ENCODE results near the gene SCD5.

The SCD5 gene

DNA sequence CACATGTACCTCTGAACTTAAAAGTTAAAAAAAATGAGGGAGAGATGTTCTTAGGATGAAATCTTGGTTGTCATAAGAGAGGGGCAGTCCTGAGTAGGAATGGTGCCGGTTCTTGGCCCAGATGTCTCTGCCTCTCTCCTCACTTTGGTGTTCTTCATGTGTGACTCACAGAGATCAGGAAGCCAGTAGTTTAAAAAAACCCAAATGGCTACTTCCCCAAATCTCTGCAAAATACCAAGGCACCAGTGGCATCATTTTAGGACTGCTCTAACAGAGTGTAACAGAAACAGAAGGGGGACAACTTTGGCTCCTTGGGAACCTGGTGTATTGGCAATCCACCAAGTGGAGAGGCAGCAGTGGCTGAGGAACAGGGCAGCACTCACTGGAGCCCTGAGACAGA is 116.8 kb downstream of the SCD5 start:
- DNase-seq: no peak

DNA sequence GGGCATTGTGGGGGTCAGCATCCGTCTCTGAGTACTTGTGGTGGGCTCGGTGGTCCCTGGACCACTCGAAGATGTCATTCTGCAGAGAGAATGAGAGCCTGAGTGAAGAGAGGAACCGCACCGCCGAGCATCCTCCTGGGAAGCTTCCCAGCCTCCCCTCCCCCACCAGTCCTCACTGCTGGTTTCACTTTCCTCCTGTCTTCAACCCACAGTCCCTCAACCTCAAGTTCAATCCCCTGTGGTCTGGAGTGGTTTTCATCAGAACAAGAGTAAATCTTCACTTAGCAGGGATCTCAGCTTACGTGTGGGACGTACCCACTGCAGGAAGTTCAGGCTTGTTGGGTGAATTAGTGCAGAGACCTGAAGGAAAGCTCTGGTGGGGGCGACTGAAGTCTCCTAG is 117.8 kb downstream of the SCD5 start:
- no peak for DNase-seq

DNA sequence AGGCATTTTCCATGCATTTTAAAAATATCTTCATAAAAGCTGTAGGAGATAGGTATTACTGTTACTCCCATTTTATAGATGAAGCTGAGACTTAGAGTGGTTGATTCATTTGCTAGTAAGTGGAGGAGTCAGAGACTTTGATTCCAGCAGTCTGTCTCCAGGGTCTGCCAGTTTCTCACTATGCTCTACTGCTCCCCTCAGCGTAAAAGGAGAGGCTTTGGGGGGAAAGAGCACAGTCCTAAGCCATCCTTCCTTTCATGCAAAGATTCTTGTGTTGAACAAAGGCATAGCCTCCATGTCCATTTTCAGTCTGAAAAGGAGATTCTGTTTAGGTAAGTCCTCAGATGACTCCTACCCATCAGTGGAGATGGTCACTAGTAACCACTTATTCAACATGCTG is 119.1 kb downstream of the SCD5 start:
- DNase-seq: no peak

DNA sequence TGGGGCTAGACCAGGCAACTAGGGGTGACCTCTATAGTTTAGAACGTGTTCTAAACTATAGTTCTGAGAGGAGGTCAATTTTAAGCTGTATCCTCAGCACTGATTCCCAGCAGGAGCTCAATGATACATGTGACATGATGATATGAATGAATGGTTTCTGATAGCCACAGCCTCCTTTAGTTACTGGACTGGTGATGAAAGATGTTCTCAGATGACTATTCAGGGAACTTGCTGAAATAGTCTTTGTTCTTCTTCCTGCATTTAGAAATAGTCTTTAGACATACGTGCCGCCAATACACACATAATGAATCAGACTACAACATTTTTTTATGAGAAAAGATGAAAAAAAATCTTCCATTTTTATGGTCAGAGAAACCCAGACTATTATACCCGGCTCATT is 120.5 kb downstream of the SCD5 start:
- no peak for DNase-seq

DNA sequence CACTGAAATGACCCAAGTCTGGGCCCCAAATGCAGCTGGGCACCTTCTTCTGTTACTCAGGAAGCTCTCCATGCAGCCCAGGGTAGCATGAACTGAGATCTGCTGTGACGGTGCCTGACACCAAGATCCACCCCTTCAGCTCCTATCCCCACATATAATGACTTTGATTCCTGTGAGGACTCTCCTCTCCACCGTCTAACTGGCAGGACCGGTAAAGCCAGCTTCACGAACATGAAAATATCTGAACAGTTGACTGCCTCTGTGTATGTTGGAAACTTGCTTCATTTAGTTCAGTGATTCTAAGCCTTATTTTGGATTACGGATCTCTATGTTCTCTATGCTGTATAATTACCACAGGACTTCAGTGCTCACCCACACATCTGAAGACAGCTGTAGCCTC is 121.3 kb downstream of the SCD5 start:
- DNase-seq: no peak

DNA sequence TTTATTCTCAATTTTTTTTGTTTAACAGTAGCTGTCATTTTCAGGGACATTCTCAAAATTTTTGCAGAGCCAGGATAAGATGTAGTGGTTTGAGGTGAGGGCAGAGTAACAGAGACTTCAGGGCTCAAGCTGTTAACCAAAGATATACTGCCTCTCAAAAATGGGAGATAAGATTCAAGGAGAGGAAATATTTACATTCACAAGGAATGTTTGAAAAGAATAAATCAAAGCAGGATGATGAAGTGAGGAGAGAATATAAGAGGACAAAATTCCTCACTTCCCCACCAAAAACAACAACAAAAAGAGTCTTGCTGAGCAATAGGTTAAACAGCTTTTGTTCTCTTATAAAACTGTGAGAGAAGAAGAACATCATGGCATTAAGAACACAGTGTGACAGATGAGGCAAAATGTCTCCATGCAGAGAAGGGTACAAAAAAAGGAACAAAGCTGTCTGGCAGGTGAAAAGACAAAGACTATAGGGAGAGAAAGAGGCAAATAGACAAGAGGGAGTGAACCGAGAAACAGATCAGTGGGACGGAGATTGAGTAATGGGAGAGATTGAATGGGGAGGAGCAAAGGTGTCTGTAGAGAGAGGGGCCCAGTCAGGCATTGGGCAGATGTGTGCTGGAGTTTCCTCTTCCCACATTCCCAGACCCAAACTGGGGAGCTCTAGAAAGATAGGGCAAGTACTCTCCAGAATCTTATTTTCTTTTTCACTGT is 130.7 kb downstream of the SCD5 start:
- DNase-seq: no peak

DNA sequence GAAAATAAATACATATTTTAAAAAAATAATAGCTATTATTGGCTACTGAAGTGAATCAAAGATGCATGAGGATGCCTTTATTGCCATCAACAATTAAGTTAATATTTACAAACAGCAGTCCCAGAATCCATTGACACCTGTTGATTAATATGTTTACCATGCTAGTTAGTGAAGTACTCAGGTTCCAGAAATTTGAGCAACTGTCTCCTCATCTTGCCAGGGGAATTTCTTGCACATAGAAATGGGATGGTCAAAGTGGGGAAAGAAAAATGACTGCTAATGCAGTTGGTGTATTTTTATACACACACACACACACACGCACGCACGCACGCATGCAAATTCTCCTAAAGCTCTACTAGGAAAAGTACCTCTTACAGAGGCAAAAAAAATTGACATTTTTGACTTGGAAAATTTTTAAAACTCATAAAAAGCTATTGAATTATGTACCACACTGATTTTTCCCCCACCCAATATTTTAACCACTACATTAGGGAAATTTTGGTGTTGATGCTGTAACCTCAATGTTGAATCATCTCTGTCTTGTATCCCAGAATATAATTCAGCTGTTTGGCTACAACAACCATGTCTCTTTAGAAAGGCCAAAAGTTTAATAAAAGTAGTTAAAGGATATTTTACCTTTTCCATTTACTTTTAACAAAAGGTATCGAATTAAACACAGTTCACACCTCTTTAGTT is 131.5 kb downstream of the SCD5 start:
- no peak for DNase-seq

DNA sequence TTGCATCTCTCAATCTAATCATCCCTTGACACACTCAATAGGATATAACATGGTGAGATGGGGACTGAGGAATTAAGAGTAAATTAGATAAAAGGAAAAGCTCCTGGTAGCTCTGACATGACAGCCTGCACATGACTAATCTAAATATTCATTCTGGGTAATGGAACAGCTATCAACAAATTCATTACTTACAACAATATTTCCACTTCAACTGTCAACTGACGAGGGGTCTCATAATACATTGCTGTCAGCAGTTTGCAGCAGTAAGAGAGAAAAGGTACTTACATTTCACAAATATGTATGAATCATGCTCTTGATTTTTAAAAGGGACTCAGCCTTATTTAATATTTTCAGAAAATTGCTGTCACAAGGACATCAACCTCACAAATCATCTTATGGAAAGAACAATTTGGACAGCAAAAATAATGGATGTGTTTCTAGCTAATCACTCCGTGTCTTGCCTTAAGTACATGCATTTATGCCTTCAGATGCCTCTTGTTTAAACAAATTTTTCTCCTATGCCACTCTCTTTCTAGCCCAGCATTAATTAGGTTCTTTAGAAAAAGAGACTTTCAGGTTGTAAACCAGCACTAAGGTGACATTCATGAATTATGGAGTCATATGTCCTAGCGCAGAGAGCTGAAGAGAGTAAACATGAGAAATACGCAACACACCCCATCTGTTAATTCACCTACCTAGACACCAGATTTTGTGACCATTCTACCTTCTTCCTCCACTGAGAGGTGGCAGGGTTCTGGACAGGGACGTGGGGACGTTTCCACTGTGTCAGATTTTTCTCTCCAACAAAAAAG is 137.2 kb downstream of the SCD5 start:
- DNase-seq: no peak

DNA sequence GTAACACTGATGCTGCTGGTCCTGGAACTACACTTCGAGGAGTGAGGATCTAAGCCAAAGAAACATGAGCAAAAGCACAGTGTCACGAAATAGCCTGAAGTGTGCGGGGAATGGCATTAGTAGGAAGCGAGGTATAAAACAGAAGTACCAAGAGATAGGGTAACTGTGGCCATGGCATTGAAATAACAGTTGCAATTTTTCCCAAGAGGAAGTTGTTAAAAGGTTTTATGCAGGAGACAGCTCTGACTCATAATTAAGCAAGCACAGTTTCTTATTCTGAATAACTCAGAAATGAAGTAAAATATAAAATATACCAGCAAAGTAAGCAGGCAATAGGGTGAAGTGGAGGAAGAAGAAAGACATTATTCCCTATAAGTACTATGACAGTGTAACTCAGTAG is 146.5 kb downstream of the SCD5 start:
- no peak for DNase-seq

DNA sequence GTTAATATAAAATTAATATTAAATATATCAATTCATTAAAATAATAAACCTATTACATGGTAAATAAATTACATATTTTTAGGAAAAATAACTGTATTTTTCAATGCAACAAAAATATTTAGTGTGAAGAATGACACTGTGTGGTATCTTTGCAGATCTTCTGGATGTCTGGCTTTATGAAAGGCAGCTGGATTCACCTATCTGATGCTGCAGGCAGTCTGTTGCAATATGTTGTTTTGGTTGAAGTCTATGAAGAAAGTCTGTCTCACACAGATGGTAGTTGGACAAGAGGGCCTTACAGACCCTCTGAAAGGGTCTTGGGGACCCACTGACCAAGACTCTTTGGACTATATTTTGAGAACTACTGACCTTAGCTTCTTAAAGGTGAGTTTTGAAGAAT is 147.7 kb downstream of the SCD5 start:
- no peak for DNase-seq

DNA sequence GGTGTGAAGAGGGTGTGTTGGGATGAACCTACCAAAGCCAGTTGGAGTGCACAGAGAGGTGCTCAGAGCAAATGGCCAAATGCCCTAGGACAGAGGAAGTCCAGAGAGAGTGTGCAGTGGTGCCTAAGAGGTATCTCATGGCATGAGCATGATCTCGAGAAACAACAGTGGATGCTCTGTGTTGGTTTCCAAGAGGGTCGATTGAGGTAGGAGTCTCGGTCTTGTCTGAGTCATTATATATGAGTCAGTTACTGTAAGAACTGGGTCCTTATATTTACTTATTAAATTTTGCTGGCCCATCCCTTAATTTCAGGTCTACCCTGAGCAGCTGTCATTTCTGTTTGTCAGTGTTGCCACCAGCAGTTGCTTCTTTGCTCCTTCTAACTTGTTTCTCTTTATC is 150.2 kb downstream of the SCD5 start:
- no peak for DNase-seq

DNA sequence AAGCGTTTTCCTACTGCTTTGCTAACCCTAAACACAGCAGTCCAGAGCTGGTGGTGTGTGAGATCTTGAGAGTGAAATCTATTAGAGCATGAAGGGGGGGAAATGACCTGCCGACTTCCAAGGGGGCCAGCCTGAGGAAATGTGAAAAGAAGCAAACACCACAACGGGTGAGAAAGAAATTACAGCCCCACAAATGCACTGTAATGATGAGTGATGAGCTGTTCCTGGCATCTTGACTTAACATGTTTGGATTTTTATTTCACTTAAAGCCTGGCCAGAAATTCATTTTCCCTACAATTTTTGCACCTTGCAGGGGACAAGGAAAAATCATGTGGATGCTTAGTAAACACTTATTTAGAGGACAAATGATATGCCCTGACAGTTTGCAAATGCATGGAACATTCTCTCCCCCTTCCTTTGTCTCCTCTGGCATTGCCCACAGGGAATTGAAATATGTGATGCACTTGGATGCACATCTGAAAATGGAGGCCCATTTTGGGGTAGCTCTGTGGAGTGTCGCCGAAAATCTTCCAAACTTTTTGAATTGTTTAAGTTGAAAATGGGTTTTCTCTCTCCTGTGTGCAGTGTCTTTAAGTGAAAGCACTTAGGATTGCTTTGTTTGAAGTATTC is 152.5 kb downstream of the SCD5 start:
- no peak for DNase-seq

DNA sequence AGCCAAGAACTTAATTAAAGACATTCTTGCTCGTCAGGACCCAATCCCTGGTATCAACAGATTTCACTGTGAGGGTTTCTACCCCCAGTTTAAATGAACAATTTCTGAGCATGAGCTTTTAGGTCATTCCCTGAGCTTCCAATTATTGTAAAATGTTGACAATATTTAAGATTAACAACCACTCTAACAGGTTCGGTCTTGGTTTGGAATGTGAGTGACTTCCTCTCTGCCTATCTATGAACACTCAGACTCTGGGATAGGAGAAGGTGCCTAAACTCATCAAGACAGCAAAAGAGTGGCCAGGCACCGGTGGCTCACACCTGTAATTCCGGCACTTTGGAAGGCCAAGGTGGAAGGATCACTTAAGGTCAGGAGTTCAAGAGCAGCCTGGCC is 153.9 kb downstream of the SCD5 start:
- no peak for DNase-seq

DNA sequence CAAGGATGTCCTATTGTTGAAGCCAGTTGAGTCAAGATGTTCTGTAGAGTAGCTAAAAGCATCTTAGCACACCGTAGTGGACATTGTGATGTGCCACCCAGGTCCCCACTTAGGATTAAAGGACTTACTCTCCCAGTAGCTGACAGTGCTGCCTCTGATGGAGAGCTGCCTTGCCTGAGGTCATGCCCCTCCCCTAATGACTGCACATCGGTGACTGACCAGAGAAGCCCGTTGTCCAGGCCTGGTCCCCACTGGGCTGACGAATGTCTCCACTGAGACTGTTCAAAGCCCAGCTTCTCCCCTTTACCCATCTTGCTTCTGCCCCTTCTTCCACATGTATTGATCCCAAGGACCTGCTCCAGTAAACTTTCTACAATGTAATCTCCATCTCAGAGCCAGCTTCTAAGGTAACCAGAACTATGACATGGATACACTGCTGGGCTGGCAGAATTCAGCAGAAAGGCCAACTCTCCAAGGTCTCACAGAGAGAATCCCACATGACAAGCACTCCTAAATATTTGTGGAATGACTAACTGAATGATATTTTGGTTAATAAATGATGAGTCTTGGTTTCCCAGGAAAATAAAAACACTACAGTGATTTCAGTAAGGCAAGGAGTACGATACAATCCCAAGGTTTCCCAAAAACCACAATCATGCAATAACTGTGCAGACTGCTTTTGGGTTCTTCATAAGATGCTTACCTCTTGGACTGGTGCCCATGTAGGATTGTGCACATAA is 154.4 kb downstream of the SCD5 start:
- no peak for DNase-seq

DNA sequence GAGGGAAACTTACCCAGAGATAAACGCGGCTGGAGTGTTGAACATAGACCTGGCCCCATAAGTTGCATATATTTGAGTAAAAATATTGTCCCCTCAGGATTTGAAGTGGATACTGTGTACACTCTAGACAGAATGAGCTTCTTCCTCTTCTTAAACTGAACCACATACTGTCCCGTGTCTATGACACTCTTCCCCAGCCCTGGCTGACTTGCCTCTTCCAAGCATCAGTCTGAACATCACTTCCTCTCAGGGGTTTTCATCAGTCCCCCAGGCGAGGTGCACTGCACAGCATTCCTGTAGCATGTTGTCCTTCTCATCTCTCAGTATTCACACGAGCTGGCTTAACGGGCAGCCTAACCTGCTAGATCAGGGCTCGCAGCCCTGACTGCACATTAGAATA is 156.3 kb downstream of the SCD5 start:
- DNase-seq: no peak

DNA sequence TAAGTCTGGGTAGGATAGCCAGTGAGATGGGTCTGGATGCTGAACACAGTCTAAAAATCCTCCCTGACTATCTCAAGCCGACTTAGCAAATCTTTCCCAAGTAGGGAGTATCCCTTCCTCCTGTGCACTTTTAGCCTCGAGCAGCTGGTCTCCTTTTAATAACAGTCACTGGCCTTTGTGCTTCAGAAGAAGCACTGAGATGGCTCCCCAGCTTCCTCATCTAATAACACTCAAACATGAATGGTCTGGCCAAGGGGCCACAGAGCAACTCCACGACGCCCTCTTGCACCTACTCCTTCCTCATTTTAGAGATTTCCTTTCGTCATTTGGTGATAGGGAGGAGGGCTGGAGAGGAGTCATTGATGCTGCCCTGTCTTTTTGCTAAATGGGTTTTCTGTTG is 158.1 kb downstream of the SCD5 start:
- DNase-seq: no peak

DNA sequence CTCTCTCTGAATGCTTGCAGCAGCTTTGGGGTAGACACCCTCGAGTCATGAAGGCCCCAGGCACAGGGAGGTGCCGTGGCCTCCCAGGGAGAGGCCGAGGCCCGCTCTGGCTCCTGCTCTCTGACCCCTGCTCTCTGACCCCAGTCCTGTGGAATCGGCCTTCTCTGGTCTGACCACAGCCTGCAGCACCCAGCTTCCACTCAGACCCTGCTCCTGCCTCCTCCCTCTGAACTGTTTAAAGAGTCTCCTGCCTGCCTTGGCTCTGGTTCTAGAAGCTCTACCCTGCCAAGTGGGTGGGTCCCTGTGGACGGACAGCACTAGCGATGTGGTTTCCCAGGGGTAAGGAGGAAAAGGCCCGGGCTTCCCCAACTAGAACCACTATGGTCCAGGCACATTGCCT is 158.6 kb downstream of the SCD5 start:
- DNase-seq: no peak

DNA sequence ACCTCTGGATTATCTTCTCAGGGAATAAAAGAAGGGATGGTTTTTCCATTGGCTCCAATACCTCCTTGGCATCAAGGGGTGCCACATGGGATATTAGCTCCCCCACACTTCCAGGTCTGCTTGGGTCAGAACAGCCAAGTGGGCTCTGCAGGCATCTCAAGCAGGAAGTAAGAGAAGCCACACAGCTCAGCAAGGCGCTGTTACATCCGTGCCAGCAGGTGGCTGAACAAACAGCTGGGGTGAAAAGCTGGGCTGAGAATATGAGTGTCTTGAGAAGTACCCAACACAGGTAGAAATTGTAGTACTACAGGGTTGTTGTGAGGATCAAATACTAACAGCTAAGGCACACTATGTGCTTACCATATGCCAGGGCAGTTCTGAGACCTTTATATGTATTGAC is 160.1 kb downstream of the SCD5 start:
- no peak for DNase-seq

DNA sequence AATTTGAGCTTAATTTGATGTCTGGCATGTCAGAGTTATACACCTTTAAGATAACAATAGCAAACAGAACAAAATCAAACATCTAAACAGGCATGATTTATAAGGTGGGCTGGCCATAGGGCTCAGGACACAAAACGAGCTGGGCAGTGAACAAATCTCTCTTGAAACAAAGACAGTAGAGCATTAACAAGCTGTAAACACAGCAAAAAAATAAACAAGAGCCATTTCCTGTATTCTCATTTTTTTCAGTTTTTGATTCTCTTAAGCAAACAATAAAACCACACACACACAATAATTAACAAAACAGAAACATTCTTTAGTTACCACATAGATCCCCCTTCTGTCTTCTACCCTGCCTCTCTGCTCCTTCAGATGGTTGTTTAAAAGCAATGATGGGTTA is 168.5 kb downstream of the SCD5 start:
- no peak for DNase-seq

DNA sequence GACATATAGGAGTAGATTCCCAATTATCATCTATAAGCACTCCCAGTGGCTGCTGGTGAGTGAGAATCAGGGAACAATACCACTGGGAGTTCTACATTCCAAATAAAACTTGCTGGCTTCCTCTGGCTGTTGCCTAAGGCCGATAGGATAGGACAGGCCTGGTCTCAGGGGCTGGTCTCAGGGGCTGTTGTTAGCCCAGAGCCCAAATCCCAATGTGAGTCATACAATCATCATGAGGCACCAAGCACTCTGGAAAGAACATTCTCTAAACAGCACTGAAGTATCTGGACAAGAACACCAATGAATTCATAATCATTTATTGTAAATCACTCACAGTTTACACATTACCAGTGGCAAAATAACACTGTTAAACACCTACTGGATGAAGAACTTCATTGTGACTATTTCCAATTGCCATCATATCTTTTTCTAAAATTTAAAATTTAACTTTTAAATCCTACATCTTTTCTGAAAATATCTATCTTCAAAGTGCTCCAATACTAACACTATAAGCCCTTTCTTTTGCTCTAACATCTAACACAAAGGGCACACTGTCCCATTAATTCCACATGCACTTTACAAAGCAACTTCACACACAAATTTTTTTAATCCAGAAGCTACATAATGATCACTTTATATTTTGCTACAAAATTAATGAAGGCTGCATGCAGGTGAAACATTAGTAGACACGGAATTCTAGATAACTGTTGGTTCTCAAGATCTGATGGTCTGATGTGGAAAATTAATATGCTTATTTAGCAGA is 169.2 kb downstream of the SCD5 start:
- DNase-seq: no peak

DNA sequence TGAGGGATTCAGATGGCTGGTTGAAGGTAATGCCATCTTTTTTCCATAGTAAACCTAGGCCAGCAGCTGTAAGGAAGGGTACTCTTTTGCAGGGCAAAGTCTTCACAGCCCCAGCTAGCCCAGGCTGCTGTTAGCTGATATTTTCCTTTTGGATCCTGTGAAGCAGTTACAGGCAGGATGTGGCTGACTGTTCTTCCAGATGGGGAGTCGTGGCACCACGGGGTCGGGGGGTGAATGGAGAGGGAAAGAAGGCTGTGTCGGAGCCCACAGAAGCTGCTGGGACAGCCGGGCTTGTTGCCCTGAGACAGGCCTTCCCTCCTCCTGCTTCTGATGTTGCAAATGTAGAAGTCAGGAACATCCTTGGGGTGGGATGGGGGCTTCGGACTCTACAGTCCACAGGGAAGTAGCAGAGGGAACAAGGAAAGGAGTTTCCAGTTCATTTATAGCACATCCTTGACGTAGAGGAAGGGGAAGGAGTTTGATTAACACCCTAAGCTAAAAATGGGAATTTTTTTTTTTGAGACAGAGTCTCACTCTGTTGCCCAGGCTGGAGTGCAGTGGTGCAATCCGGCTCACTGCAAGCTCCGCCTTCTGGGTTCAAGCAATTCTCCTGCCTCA is 172.2 kb downstream of the SCD5 start:
- no peak for DNase-seq

DNA sequence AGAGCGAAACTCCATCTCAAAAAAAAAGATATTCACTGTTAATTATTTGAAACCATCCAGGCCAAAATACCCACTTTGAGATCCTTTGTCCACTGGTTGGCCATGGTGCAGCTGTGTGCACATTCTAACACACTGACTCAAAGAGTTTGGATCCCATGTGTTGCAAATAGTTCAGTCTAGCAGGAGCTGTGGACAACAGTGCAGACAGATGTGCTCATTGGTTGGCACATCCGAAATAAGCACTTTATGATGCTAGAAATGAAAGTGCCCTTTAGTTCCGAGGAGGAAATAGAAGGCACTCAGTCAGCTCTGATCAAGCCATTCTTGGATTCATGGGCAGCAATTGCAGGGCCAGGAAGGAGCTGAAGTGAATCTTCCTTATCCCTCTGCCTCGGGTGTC is 173.8 kb downstream of the SCD5 start:
- no peak for DNase-seq
